Stimulated activated CD4-positive, alpha-beta T cell treated with anti-CD3 and anti-CD28 coated beads, Interleukin-12 subunit alpha, Interleukin-12 subunit beta, amount 100 ng/mL, for 48 hours (primary cell): Measurements from ENCODE around the gene GOLGA5.
A peak's percentile ranks its signal among the peaks of the same experiment; 100 is the strongest.
"Not testable (repeated sequence)": the region's sequence is repeated elsewhere in the genome, so short reads cannot be mapped to it uniquely, and the experiment has no call there.

Experiments
- DNase-seq, 3 donors: peaks; one replicate each; pipeline ENCODE4 v3.0.0-alpha.2; 2020; ENCODE audit warnings: low read depth in 2 of 3, low spot score in 1 of 3

The GOLGA5 gene

GRCh38 chr14:92793709-92794546 lies at the start of gene GOLGA5:
GOLGA5 (plus strand) TSS chr14:92794305; CDS start chr14:92797438, 3,133 bp downstream.
- peak; percentile 95 to 96 (median 96) for DNase-seq

GRCh38 chr14:92747701-92748258 lies 46.3 kb upstream of the GOLGA5 start:
- DNase-seq = no peak

GRCh38 chr14:92748259-92749016 lies 45.7 kb upstream of the GOLGA5 start, which contains the start of gene LGMN:
LGMN (minus strand) TSS chr14:92748627; CDS start chr14:92732786, 15,841 bp downstream.
- DNase-seq = peak; percentile 59 to 75 (median 72)

GRCh38 chr14:92750222-92750728 lies 43.8 kb upstream of the GOLGA5 start:
- peak in 1 of 3 donors; percentile 37 for DNase-seq

GRCh38 chr14:92750994-92751400 lies 43.1 kb upstream of the GOLGA5 start:
- DNase-seq = no peak

GRCh38 chr14:92751819-92752218 lies 42.3 kb upstream of the GOLGA5 start:
- DNase-seq = no peak

GRCh38 chr14:92753250-92753649 lies 40.9 kb upstream of the GOLGA5 start:
- DNase-seq = no peak

GRCh38 chr14:92754966-92755365 lies 39.1 kb upstream of the GOLGA5 start:
- no peak for DNase-seq

- DNase-seq = no peak
Measured at GRCh38 chr14:92755495-92755894, 38.6 kb upstream of the GOLGA5 start.

GRCh38 chr14:92756446-92756845 lies 37.7 kb upstream of the GOLGA5 start:
- DNase-seq = no peak

- no peak for DNase-seq
Measured at GRCh38 chr14:92759300-92759678, 34.8 kb upstream of the GOLGA5 start.

- DNase-seq = no peak
Measured at GRCh38 chr14:92759679-92760523, 34.2 kb upstream of the GOLGA5 start.

GRCh38 chr14:92760524-92760805 lies 33.6 kb upstream of the GOLGA5 start:
- DNase-seq = no peak

- not testable (repeated sequence) for DNase-seq
Measured at GRCh38 chr14:92763666-92764631, 30.2 kb upstream of the GOLGA5 start.

- peak in 1 of 3 donors; percentile 26 for DNase-seq
Measured at GRCh38 chr14:92768236-92768635, 25.9 kb upstream of the GOLGA5 start.

GRCh38 chr14:92768795-92769194 lies 25.3 kb upstream of the GOLGA5 start:
- DNase-seq = no peak

- DNase-seq = no peak
Measured at GRCh38 chr14:92770484-92770883, 23.6 kb upstream of the GOLGA5 start.

GRCh38 chr14:92774572-92774971 lies 19.5 kb upstream of the GOLGA5 start:
- DNase-seq = no peak

- DNase-seq = not testable (repeated sequence)
Measured at GRCh38 chr14:92775292-92775691, 18.8 kb upstream of the GOLGA5 start.
